ENCODE data around the gene CACNA1G.

Gene CACNA1G

DNA sequence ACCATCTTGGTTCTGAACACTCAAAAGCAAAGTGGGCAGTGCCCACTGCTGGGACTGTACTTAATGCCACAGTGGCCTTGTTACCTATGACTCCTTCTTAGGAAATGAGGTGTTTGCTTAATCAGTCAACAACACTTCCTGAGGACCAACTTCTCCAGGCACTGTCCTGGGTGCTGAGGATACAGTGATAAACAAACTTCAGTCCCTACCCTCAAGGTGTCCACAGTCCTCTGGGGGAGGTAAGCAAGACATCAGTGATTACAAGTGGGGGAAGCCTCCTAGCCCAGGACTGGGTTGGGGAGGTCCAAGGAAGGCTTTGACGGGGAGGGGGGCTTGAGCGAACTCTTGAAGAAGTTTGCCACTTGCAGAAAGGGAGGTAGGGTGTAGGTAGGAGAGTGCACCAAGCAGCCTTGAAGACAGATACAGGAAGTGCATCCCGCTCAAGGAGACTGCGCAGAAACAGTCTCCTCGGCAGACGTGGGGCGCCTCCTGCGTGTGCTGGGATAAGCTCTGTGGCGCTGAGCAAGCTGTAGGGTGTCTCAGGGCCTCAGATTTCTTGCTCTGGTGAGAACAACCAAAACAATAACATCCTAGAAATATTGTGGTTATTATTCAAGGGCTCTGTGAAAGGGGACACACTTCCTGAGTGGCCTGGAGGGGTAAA, 71.5 kb downstream of the CACNA1G start:
- no peaks in the 10 kb centered on the region for H3K36me3 ChIP-seq
- no peaks in the 10 kb centered on the region for H3K9me3 ChIP-seq
- peaks cover 100% of the 10 kb centered on the region for H3K27me3 ChIP-seq
- no peak overlapping the region for H3K27ac ChIP-seq
- TF ChIP-seq, protein P1, sequence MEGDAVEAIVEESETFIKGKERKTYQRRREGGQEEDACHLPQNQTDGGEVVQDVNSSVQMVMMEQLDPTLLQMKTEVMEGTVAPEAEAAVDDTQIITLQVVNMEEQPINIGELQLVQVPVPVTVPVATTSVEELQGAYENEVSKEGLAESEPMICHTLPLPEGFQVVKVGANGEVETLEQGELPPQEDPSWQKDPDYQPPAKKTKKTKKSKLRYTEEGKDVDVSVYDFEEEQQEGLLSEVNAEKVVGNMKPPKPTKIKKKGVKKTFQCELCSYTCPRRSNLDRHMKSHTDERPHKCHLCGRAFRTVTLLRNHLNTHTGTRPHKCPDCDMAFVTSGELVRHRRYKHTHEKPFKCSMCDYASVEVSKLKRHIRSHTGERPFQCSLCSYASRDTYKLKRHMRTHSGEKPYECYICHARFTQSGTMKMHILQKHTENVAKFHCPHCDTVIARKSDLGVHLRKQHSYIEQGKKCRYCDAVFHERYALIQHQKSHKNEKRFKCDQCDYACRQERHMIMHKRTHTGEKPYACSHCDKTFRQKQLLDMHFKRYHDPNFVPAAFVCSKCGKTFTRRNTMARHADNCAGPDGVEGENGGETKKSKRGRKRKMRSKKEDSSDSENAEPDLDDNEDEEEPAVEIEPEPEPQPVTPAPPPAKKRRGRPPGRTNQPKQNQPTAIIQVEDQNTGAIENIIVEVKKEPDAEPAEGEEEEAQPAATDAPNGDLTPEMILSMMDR (IDR thresholded peaks at IDR 0.05): no peak
- peaks cover 0 to 8% of the 10 kb centered on the region in 2 experiments for H3K4me1 ChIP-seq (ENCODE audit: control insufficient read depth in 1 of 2, insufficient read depth in 1 of 2, low read depth in 1 of 2, low read length in 1 of 2)
- no peak overlapping the region for H3K4me3 ChIP-seq (ENCODE audit: low read depth in 1 of 2, low read length in 1 of 2)

DNA sequence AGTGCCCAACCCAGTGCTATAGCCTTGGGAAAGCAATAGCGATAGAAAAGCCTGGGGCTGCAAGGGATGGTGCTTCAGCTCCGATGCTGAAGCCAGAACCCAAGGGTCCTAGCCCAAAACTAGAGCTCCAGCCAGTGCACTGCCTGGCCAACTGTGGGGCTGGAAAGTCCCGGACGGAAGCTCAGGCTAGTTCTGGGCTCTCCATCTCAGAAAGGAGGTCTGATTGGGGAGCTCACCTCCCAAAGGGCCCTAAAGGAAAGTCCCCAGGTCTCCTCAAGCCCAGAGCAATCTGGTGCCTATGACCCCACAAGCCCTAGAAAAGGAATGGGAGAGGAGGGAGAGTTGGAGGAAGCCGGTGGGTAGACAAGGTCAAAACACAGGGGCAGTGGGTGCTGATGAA, 72.1 kb downstream of the CACNA1G start:
- H3K4me1 ChIP-seq (ENCODE audit: control insufficient read depth in 1 of 2, insufficient read depth in 1 of 2, low read depth in 1 of 2, low read length in 1 of 2): peaks cover 0 to 8% of the 10 kb centered on the region in 2 experiments

DNA sequence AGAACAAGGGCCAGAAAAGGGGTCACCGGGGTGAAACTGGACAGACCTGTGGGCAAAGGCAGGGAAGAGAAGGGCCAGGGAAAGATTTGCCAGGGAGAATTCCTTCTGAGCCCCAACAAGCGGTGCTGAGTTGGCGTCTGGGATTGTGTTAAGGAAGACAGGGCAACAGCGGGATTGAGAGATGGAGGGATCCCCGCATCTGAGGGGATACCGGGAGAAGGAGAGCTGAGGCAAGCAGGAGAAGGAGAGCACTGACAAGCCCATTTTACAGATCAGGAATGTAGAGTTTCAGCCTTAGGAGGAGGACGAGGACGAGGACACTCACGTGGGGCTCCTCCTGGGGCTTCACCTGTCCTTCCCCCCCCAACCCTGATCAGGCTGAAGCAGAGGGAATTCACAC, 73.2 kb downstream of the CACNA1G start:
- TF ChIP-seq, protein P1 (IDR thresholded peaks at IDR 0.05): no peak
- peaks cover 97% of the 10 kb centered on the region for H3K27me3 ChIP-seq
- no peaks in the 10 kb centered on the region for H3K36me3 ChIP-seq
- no peaks in the 10 kb centered on the region for H3K9me3 ChIP-seq
- H3K27ac ChIP-seq: no peak overlapping the region
- no peak overlapping the region for H3K4me3 ChIP-seq (ENCODE audit: low read depth in 1 of 2, low read length in 1 of 2)
- peaks cover 0 to 8% of the 10 kb centered on the region in 2 experiments for H3K4me1 ChIP-seq (ENCODE audit: control insufficient read depth in 1 of 2, insufficient read depth in 1 of 2, low read depth in 1 of 2, low read length in 1 of 2)

More for the DNA sequence above, 72.1 kb downstream of the CACNA1G start:
- Histone ChIP-seq H3K27me3 (peaks cover 100% of the 10 kb centered on the region), H3K27ac (no peak overlapping the region), H3K4me3 (ENCODE audit: low read depth in 1 of 2, low read length in 1 of 2) (no peak overlapping the region), H3K36me3 (no peaks in the 10 kb centered on the region), H3K9me3 (no peaks in the 10 kb centered on the region)
- TF ChIP-seq, protein P1 (IDR thresholded peaks at IDR 0.05): no peak

- Histone ChIP-seq H3K4me1 (ENCODE audit: control insufficient read depth in 1 of 2, insufficient read depth in 1 of 2, low read depth in 1 of 2, low read length in 1 of 2) (peaks cover 2 to 12% of the 10 kb centered on the region in 2 experiments), H3K4me3 (ENCODE audit: low read depth in 1 of 2, low read length in 1 of 2) (no peak within 1 kb of the TSS), H3K27me3 (peaks cover 90% of the 10 kb centered on the region), H3K27ac (no peak within 1 kb of the TSS), H3K9me3 (no peaks in the 10 kb centered on the region), H3K36me3 (no peaks in the 10 kb centered on the region)
- TF ChIP-seq, protein P1 (IDR thresholded peaks at IDR 0.05): no peak
Observed at GRCh38 chr17:50634224-50634914, 73.9 kb downstream of the CACNA1G start, which contains the start of gene ABCC3. Gene ABCC3, plus strand, starts transcription at chr17:50634881. Its CDS starts 56 bp downstream, at chr17:50634937.

- peaks cover 4 to 14% of the 10 kb centered on the region in 2 experiments for H3K4me1 ChIP-seq (ENCODE audit: control insufficient read depth in 1 of 2, insufficient read depth in 1 of 2, low read depth in 1 of 2, low read length in 1 of 2)
- H3K27ac ChIP-seq: no peak overlapping the region
- H3K4me3 ChIP-seq (ENCODE audit: low read depth in 1 of 2, low read length in 1 of 2): no peak overlapping the region
- TF ChIP-seq, protein P1 (IDR thresholded peaks at IDR 0.05): no peak
- no peaks in the 10 kb centered on the region for H3K9me3 ChIP-seq
- peaks cover 87% of the 10 kb centered on the region for H3K27me3 ChIP-seq
- no peaks in the 10 kb centered on the region for H3K36me3 ChIP-seq
Observed at GRCh38 chr17:50634915-50635731, 74.6 kb downstream of the CACNA1G start.

All from neutrophil (primary cell).